HG03378 (cell line): ENCODE results near the gene MUC22.

Source experiments
- ATAC-seq: cut with Tn5 transposase; IDR thresholded peaks from one replicate; pipeline ENCODE4 v1.9.1; 2021; ENCODE audit warnings: mild to moderate bottlenecking, moderate library complexity; ENCODE audit not compliant: unreplicated experiment

Gene MUC22

GRCh38 chr6:31075528-31075927, 65.3 kb downstream of the MUC22 start:
- ATAC-seq: no peak

GRCh38 chr6:31076611-31077010, 66.3 kb downstream of the MUC22 start:
- ATAC-seq: no peak

GRCh38 chr6:31079656-31080261, 69.5 kb downstream of the MUC22 start:
- ATAC-seq: no peak

GRCh38 chr6:31081872-31082271, 71.6 kb downstream of the MUC22 start:
- no peak for ATAC-seq

GRCh38 chr6:31083742-31084354, 73.6 kb downstream of the MUC22 start:
- no peak for ATAC-seq
